ENCODE results near the gene DHRS7B. TPM values are rescaled to one million over a fixed set of nuclear protein-coding genes. Genes with fewer than 3 reads are reported as not detected.

The DHRS7B gene
- polyA plus RNA-seq, 1 donor: 40.5 TPM

DNA sequence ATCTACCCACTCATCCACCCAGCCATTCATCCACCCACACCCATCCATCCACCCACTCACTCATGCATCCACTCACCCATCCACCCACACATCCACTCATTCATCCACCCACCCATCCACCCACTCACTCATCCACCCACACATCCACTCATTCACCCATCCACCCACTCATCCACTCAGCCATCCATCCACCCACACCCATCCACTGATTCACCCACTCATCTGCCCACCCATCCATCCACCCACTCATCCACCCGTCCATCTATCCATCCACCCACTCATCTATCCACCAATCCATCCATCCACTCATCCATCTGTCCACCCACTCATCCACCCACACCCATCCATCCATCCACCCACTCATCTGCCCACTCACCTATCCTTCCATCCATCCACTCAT is 109.2 kb downstream of the DHRS7B start:
- DNase-seq: no peak

DNA sequence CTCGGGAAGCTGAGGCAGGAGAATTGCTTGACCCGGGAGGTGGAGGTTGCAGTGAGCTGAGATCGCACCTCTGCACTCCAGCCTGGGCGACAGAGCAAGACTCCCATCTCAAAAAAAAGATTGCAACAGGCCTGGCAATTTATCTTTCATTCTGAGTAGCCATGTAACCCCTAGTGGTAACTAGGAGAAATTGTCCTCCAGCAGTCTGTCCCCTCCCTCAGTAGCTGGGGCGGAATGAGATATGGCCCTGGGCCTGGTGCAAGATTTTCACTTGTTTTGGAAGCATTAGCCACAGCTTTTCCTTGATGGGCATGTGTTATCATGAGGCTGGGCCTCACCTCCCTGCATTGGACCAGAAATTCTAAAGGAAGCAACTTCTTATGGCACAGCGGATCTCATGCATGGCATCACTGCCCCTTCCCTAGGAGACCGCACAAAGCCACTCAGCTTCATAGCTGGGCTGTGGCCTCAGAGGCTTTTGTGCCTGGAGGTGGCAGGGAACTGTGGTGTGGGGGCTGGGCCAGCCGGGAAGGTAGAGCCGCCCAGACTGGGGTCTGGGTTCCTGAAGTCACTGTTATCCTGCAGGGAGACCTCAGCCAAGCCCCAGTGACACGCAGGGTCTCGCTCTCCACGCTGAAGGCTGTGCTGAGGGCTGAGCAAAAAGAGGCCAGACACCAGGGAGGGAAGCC is 113.1 kb downstream of the DHRS7B start:
- DNase-seq: no peak

DNA sequence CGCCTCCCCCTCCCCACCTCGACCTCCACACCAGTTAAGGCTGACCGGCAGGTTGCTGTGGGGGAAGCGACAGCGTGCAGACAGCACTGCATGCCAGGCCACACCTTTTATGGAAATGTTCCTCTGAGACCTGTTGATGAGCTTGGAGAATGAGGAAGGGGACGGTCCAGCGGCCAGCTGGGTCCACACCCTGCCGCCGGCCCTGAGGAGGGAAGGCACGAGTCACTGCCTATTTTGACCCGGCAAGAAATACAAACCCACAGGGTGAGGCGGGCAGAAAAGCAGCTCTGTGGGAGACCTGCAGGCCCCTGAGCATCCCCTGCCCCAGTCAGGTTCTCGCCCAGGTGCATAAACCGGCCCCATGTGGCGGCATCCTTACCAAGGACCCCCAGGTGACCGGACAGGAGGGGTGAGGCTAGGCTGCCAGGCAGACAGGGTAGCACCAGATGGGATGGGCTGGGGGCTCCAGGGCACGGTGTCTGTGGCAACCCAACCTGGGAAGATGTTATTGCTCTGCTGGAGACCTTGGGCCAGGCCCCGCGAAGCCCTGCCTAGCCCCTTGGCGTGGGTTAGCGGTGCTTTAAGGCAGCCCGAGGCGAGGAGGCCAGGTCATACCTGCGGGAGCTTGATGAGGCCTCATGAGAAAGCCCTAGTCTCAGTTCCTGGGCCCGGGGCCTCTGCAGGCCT is 113.7 kb downstream of the DHRS7B start:
- no peak for DNase-seq

Other genes starting within 250 kb of the DHRS7B start
- 246 TPM for gene USP22, start 84.0 kb upstream of the DHRS7B start, polyA plus RNA-seq (ENCODE audit: insufficient read length)
- 18.4 TPM for gene TMEM11, start 87.2 kb downstream of the DHRS7B start, polyA plus RNA-seq (ENCODE audit: insufficient read length)
- 11.2 TPM for gene NATD1, start 126.4 kb downstream of the DHRS7B start, polyA plus RNA-seq (ENCODE audit: insufficient read length)
- gene MAP2K3, start 157.7 kb downstream of the DHRS7B start, polyA plus RNA-seq (ENCODE audit: insufficient read length): 20.5 TPM
- gene KCNJ12, start 249.4 kb downstream of the DHRS7B start, polyA plus RNA-seq (ENCODE audit: insufficient read length): 4.5 TPM